Muscle of leg (tissue), 11 donors: ENCODE measurements around the gene PFDN1. TPM values are rescaled to one million over a fixed set of nuclear protein-coding genes. Genes with fewer than 3 reads are reported as not detected.

ENCODE experiments used
- DNase-seq: peaks from one replicate; pipeline ENCODE4 v3.0.0; 2013
- H3K27ac ChIP-seq: one replicate; pipeline ENCODE4 v1.5.1; 2013; ENCODE audit warnings: mild to moderate bottlenecking, low read length, control low read depth
- H3K27me3 ChIP-seq: one replicate; pipeline ENCODE4 v1.6.1; 2013; ENCODE audit warnings: low read length; ENCODE audit not compliant: control insufficient read depth, insufficient read depth
- H3K36me3 ChIP-seq: one replicate; pipeline ENCODE4 v1.6.1; 2013; ENCODE audit warnings: low read length; ENCODE audit not compliant: control insufficient read depth, insufficient read depth
- H3K4me1 ChIP-seq: one replicate; pipeline ENCODE4 v1.6.1; 2013; ENCODE audit warnings: low read length; ENCODE audit not compliant: control insufficient read depth, insufficient read depth
- H3K4me3 ChIP-seq: one replicate; pipeline ENCODE4 v1.5.1; 2013; ENCODE audit warnings: low read length, control low read depth
- H3K9me3 ChIP-seq: replicated peaks from 2 replicates; pipeline ENCODE4 v1.6.1; 2013; ENCODE audit warnings: low read depth, low read length; ENCODE audit not compliant: control insufficient read depth
- WGBS: methylation state at CpG from one replicate; pipeline ENCODE4 v1.1.5; 2013; ENCODE audit warnings: missing lambda C conversion rate; ENCODE audit not compliant: insufficient coverage; 5-methylcytosine and 5-hydroxymethylcytosine counted together
- polyA plus RNA-seq, 8 donors: library from polyadenylated mRNA; unstranded; fragments of 120-200 nt; gene quantifications; one replicate each; pipeline versions ENCODE4 v1.2.1 to v1.2.3, GENCODE V29; 2013; ENCODE audit warnings: inconsistent platforms in 1 of 8, low replicate concordance in 1 of 8; ENCODE audit not compliant: insufficient read length in 8 of 8, insufficient read depth in 1 of 8
- total RNA-seq: library from RNA; stranded (reverse); fragments of 120-200 nt; gene quantifications from one replicate; pipeline ENCODE4 v1.2.4, GENCODE V29; 2013

The PFDN1 gene
- total and polyA plus RNA-seq, 9 donors = 46.3 to 94.4 (median 69.8) TPM

DNA sequence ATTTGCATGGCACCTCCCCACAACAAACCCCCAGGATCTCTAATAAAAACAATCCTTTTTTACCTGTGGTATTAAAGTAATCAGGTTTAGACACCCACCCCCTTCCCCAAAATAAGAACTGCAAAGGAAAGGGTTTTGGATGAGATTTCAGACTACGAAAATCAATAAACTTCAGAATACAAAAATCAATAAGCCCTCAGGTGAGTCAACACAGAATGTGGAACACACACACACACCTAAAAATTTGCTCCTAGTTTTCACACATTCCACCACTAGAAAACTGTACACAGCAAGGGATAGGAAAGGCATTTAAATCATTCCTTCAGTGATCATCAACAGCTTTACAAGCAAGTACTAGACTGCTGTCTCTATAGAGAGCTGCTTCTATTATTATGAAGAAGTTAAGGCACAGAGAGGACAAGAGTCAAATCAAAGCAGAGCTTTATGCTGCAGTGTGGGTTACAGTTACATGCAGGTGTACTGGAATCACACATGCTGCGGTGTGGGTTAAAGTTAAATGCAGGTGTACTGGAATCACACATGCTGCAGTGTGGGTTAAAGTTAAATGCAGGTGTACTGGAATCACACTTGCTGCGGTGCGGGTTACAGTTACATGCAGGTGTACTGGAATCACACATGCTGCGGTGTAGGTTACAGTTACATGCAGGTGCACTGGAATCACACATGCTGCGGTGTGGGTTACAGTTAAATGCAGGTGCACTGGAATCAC lies 36.3 kb downstream of the PFDN1 start:
- Histone ChIP-seq H3K9me3 (no peaks in the 10 kb centered on the region), H3K4me3 (no peak overlapping the region), H3K4me1 (peaks cover 3% of the 10 kb centered on the region), H3K27me3 (no peaks in the 10 kb centered on the region), H3K36me3 (no peaks in the 10 kb centered on the region), H3K27ac (no peak overlapping the region)
- 83% methylated on average over 4 of the region's 6 CpGs for WGBS
- no peak for DNase-seq

DNA sequence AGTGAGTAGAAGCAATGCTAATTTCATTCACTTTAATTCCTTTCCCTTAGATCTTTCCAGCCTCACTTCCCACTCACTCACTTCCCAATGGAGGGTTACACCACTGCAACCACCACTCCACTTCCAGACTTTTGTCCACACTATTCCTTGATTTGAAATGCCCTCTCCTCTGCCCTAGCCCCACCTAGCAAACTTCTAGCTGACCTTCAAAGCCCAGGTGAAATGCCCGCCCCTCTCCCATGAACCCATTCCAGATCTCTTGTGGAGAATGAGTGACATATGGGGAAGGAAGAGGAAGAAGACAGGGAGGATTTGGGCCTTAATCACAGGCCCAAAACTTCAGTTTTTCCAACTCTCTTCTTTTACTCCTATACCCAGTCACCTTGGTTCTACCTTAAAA lies 37.1 kb downstream of the PFDN1 start:
- peaks cover 3% of the 10 kb centered on the region for H3K4me1 ChIP-seq
- H3K27me3 ChIP-seq = no peaks in the 10 kb centered on the region
- no peak overlapping the region for H3K4me3 ChIP-seq
- H3K9me3 ChIP-seq = no peaks in the 10 kb centered on the region
- H3K36me3 ChIP-seq = no peaks in the 10 kb centered on the region
- WGBS = no CpG with 5 or more reads among the region's 1 CpG
- DNase-seq = no peak
- no peak overlapping the region for H3K27ac ChIP-seq

DNA sequence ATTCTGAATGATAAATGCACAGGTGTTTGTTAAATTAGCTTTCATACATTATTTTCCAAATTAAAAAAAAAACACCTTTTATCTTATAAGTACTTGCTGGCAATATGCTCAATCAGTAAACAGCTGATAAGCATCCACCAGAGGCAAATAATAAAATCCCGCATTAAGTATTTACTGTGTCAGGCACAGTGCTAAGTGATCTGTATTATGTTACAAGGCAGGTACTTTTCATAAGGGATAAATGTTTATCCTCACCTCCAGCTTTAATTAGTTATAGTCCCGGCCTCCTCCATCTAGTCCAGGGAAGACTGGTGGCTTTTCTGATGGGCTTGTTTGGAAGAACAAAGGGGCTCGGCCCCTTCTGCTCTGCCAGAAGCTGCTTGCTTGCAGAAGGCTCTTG lies 40.1 kb downstream of the PFDN1 start:
- peaks cover 4% of the 10 kb centered on the region for H3K36me3 ChIP-seq
- H3K4me1 ChIP-seq = peaks cover 3% of the 10 kb centered on the region

DNA sequence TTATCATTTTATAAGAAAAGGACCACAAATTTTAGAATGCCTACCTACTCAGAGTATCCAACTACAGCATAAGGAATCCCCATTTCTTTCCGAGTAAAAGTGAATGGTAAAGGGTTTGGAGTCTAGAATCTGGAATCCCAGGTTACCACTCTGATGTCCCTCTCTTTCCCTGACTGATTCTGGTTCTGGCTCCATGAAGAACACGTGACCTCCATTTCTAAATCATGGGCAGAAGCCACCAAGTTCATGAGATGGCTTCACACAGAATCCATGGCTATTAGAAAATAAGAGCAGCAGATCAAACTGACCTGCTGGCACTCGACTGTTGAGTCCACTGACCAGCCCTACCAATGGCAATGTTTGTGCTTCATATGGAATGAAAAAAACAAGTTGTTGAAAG lies 40.7 kb downstream of the PFDN1 start:
- Histone ChIP-seq H3K9me3 (peaks cover 4% of the 10 kb centered on the region), H3K36me3 (peaks cover 6% of the 10 kb centered on the region), H3K4me1 (peaks cover under 1% of the 10 kb centered on the region), H3K4me3 (no peak overlapping the region), H3K27ac (no peak overlapping the region), H3K27me3 (no peaks in the 10 kb centered on the region)
- DNase-seq = no peak
- 100% methylated on average over 2 of the region's 3 CpGs for WGBS

More for the DNA sequence above, 40.1 kb downstream of the PFDN1 start:
- no peaks in the 10 kb centered on the region for H3K27me3 ChIP-seq
- no peak overlapping the region for H3K27ac ChIP-seq
- H3K9me3 ChIP-seq = peaks cover 4% of the 10 kb centered on the region
- no peak overlapping the region for H3K4me3 ChIP-seq
- no CpG with 5 or more reads among the region's 3 CpGs for WGBS
- DNase-seq = no peak

DNA sequence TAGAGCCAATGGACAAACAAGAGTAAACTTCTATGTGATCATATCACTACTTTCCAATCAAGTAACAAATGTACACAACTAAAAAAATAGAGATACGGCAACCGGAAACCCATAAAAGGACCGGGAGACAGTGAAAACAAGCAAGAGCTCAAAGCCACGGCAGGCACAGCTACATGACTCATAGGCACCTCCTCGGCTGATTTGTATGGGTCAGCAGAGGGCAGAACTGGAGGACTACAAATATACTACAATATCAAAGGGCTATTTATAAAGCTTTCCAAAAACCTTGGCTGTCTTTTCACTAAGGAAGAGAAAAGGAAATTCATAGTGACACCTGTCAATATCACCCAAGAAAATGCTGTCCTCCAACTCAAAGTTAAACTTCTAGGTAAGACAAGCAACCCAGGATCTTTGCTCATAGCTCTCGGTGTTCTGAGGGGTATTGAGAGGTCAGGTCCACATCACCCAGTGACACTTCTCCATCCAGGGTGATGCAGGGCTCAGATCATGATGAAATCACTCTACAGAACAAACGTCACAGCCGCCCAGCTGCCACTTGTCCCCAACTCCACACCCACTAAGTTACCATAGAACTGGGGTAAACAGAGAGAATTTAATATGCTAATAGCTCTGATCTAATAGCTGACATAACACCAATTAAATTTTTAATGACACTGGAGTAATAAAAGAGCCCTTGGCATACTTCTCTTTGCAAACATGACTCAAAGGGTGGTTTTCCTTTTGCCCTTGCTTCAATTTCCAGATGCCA lies 41.3 kb downstream of the PFDN1 start:
- WGBS = no CpG with 5 or more reads among the region's 8 CpGs
- no peaks in the 10 kb centered on the region for H3K27me3 ChIP-seq
- no peaks in the 10 kb centered on the region for H3K4me1 ChIP-seq
- DNase-seq = no peak
- peaks cover 4% of the 10 kb centered on the region for H3K9me3 ChIP-seq
- no peak overlapping the region for H3K4me3 ChIP-seq
- H3K36me3 ChIP-seq = peaks cover 6% of the 10 kb centered on the region
- H3K27ac ChIP-seq = no peak overlapping the region

DNA sequence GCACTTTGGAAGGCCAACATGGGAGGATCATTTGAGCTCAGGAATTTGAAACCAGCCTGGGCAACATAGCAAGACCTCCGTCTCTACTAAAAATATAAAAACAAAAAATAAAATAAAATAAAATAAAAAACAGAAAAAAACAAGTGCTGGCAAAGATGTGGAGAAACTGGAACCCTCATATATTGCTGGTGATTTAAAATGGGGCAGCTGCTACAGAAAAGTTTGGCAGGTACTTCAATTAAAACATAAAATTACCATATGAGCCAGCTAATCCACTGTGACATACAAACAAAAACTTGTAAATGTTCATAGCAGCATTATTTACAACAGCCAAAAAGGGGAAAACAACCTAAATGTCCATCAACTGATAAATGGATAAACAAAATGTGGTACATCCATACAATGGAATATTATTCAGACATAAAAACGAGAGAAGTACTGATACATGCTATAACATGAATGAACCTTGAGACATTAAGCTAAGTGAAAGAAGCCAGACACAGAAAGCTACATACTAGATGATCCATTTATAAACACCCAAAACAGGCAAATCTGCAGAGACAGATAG lies 42.7 kb downstream of the PFDN1 start:
- no CpG with 5 or more reads among the region's 2 CpGs for WGBS
- peaks cover 7% of the 10 kb centered on the region for H3K36me3 ChIP-seq
- no peaks in the 10 kb centered on the region for H3K4me1 ChIP-seq
- H3K9me3 ChIP-seq = peaks cover 4% of the 10 kb centered on the region
- H3K4me3 ChIP-seq = no peak overlapping the region
- DNase-seq = no peak
- H3K27me3 ChIP-seq = no peaks in the 10 kb centered on the region
- H3K27ac ChIP-seq = no peak overlapping the region

DNA sequence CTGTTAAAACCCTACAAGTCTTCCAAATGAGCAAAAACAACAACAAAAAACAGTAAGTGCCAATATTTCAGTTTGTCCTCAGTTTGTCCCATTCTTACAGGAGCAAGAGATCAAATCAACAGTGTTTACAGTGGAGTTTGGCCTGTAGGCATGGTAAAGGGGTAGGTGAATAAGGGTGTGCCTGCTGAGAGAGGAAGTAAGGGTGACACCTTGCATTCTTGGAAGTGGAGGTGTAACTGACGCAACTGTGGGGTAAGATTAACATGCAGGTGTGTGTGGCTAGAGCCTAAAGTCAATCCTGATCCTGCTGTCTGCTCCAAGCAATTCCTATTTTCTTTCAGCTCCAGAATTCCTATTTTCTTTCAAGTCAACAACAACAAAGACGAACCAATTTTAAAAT lies 43.4 kb downstream of the PFDN1 start:
- Histone ChIP-seq H3K9me3 (peaks cover 4% of the 10 kb centered on the region), H3K4me1 (no peaks in the 10 kb centered on the region), H3K4me3 (no peak overlapping the region), H3K36me3 (peaks cover 7% of the 10 kb centered on the region), H3K27ac (no peak overlapping the region), H3K27me3 (no peaks in the 10 kb centered on the region)
- DNase-seq = no peak
- no CpG with 5 or more reads among the region's 2 CpGs for WGBS

DNA sequence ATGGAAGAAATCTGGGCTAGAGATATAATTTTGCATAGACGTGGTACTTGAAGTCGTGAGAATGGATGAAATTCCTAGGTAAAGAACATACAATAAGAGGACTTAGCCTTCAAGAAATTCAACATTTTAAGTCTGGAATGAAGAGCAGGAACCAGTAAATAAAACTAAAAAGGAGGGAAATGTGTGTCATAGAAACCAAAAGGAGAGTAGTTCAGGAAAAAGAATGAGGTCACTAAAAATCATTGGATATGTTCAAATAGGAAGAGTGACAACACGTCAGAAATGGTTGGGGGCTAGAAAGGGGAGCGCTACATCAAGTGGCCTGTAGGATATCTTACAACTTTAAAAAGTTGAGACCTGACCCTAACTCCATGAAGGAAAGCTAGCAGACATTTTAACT lies 44.0 kb downstream of the PFDN1 start:
- H3K27ac ChIP-seq = no peak overlapping the region
- no peak for DNase-seq
- peaks cover 4% of the 10 kb centered on the region for H3K9me3 ChIP-seq
- H3K27me3 ChIP-seq = no peaks in the 10 kb centered on the region
- WGBS = no CpG with 5 or more reads among the region's 4 CpGs
- no peak overlapping the region for H3K4me3 ChIP-seq
- H3K36me3 ChIP-seq = peaks cover 7% of the 10 kb centered on the region
- H3K4me1 ChIP-seq = no peaks in the 10 kb centered on the region

DNA sequence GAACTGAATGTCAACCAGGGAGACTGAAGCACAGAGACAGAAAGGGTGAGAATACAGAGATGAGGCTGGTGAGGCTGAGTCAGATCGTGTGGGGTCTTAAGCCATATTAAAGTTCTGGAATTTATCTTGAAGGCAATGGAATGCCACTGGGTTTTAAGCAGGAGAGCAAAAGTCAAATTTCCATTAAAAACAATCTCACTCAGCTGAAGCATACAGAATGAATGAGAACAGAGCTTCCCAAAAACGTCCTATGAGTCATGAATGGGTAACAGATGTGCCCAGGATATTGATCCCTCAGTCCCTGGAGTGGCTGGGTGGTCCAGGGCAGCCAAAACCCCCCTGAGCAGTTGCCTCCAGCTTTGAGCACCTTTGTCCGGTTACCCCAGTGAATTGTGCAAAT lies 44.9 kb downstream of the PFDN1 start:
- WGBS = 67% methylated on average over 1 of the region's 3 CpGs
- no peak for DNase-seq
- H3K9me3 ChIP-seq = peaks cover 4% of the 10 kb centered on the region
- H3K27ac ChIP-seq = no peak overlapping the region
- no peaks in the 10 kb centered on the region for H3K27me3 ChIP-seq
- no peaks in the 10 kb centered on the region for H3K4me1 ChIP-seq
- peaks cover 7% of the 10 kb centered on the region for H3K36me3 ChIP-seq
- no peak overlapping the region for H3K4me3 ChIP-seq

DNA sequence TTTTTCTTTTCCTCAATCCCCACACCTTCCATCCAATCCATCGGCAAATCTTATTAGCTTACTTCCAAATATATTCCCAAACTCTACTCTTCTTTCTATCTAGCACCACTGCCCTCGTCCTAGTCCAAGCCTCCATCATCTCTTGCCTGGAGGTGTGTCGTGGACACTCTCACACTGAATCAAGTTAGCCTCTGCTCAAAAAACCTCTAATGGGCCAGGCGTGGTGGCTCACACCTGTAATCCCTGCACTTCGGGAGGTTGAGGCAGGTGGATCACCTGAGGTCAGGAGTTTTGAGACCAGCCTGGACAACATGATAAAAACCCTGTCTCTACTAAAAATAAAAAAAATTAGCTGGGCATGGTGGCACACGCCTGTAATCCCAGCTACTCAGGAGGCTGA lies 46.2 kb downstream of the PFDN1 start:
- Histone ChIP-seq H3K27ac (no peak overlapping the region), H3K4me1 (no peaks in the 10 kb centered on the region), H3K4me3 (no peak overlapping the region), H3K27me3 (no peaks in the 10 kb centered on the region), H3K9me3 (peaks cover 4% of the 10 kb centered on the region), H3K36me3 (peaks cover 7% of the 10 kb centered on the region)
- DNase-seq = no peak
- WGBS = 88% methylated on average over 3 of the region's 6 CpGs
